Lower leg skin (tissue), 3 donors: ENCODE results near the gene PCNX1.

Experiments used
- POLR2A ChIP-seq, 2 donors: fragments of 450-650 bp; IDR thresholded peaks; one replicate each; pipeline ENCODE4 v1.6.1; 2016 to 2017; ENCODE audit warnings: antibody characterized with exemption in 2 of 2, mild to moderate bottlenecking in 1 of 2, moderate library complexity in 1 of 2
- TF ChIP-seq, protein P1 (sequence below), 3 donors: fragments of 450-650 bp; IDR thresholded peaks; one replicate each; pipeline ENCODE4 v1.5.1; 2016; ENCODE audit warnings: antibody characterized with exemption in 3 of 3, mild to moderate bottlenecking in 3 of 3, moderate library complexity in 2 of 3

DNA sequence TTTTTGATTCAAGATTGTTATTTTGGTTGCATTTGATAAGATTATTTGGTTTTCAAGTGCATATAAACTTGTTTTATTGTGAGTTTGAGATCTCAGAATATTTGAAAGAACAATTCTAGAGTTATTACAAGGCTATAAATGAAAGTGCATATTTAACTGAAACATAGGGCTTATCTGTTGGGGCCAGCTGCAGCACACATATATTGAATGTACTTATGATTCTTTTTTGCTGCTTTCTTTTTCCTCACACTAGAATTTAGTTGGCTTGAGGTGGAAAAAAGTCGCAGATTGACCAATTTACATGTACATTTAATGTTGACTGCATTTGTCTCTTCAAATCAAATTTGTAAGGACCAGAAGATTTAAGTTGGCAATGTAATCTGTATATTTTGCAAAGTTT is 88.0 kb downstream of the PCNX1 start:
- TF ChIP-seq, protein P1, sequence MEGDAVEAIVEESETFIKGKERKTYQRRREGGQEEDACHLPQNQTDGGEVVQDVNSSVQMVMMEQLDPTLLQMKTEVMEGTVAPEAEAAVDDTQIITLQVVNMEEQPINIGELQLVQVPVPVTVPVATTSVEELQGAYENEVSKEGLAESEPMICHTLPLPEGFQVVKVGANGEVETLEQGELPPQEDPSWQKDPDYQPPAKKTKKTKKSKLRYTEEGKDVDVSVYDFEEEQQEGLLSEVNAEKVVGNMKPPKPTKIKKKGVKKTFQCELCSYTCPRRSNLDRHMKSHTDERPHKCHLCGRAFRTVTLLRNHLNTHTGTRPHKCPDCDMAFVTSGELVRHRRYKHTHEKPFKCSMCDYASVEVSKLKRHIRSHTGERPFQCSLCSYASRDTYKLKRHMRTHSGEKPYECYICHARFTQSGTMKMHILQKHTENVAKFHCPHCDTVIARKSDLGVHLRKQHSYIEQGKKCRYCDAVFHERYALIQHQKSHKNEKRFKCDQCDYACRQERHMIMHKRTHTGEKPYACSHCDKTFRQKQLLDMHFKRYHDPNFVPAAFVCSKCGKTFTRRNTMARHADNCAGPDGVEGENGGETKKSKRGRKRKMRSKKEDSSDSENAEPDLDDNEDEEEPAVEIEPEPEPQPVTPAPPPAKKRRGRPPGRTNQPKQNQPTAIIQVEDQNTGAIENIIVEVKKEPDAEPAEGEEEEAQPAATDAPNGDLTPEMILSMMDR (IDR thresholded peaks at IDR 0.05): no peak
- no peak for TF ChIP-seq POLR2A (IDR thresholded peaks at IDR 0.05)
